Bone marrow (tissue), 2 donors: ENCODE results near the gene GGT6.

ENCODE experiments used
- DNase-seq, 2 donors: peaks; one replicate each; lab custom pipeline; 2025; lab: John Stamatoyannopoulos, UW

GGT6 gene

GRCh38 chr17:4537451-4538235 lies 22.7 kb downstream of the GGT6 start:
- no peak for DNase-seq

DNA sequence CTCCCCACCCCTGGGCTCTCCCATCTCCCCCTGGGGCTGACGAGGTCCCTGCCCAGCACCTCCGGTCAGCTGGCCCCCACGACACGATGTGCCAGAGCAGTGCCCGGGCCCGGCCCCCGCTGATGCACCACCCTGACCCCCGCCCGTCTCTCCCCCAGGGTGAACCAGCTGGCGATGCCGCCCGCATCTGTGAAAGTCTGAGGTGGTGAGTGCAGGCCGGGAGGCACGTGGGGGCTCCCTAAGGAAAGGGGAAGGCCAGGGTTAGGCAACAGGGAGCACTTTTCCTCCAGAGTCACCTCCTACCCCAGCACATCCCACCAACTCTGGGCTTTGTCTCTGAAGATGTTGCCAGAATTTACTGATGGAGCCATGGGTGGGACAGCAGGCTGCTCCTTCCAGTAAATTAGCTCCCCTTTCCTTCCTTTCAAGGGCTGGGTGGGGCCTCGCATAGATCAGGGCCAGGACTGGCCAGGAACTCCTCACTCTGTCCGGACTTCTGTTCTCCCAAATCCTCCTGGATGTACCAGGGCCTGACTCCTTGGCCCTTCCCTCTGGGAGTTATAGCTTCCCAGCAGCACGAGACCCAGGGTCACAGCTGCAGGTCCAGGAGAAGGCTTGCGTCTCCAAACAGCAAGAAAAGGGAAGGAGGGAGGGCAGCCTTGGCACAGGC lies 23.5 kb downstream of the GGT6 start:
- no peak for DNase-seq

GRCh38 chr17:4536259-4536741 lies 24.1 kb downstream of the GGT6 start:
- DNase-seq, result no peak

DNA sequence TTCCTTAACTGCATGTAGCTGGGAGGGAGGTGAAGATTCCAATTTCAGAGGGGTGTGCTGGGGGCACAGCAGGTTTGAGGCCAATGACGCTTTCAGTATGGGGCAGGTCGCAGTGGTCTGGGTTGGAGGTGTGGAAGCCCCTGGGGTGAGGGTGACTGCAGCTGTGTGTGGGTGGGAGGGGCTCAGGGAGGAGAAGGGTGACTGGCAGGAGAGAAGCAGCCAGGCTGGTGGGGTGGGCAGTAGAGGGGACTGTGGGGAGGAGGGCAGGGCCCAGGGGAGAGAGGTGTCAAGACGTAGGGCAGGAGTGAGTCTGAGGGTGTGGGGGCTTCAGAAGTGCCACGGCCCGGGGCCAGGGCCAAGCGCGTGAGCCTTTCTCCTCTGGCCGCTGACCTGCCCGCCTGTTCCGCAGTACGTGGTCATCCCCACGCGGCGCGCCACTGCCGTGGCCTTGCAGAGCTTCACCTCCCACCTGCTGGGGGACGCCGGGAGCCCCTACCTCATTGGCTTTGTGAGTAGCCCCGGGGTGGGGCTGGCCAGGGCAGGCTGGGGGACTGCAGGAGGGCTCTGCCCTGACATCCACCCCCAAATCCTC lies 24.6 kb downstream of the GGT6 start:
- no peak for DNase-seq

- DNase-seq, result no peak
Observed at GRCh38 chr17:4534928-4535666, 25.3 kb downstream of the GGT6 start.

- DNase-seq, result no peak
Observed at GRCh38 chr17:4534515-4534914, 25.9 kb downstream of the GGT6 start.

DNA sequence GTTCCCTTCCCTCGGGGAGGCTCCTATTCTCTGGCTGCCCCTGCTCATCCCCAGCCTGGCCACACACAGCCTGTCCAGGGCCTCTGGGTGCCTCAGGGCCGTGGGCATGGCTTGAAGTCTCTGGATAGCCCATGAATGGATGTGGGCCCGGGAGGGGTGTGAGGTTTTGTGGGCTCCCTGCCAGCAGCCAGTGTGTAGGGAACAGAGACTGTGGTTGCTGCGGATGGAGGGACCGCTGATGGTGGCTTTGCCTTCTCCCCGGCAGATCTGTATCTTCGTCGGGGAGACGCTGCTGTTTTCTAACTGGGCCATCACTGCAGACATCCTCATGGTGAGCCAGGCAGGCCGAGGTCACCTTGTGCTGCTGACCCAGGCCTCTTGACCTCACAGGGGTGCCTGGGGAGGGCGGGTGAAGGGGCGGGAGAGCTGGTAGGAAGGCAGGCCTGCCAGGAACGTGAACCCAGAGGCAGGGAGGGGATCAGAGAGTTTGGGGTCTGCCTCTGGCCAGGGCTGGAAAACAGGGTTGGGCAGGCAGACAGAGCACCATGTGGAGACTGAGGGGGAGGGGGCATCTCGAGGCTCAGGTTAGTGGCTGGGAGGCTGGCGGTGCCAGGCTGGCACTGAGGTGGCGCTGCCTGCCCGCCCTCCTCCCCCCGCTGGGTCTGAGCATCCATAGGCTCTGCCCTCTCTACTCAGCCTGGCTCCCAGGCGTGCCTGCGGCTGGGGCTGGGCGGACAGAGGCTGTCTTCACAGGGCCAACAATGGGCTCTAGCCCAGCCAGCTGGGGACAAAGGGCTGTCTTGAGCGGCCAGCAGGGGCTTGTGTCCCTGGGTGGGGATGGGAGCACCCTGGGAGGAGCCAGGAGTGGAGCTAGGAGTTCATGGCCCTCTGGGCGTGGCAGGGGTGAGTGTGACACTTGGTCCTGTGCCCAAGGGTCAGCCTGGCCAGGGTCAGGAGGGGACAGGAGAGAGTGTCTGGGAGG lies 26.6 kb downstream of the GGT6 start:
- no peak for DNase-seq

GRCh38 chr17:4532860-4533522 lies 27.4 kb downstream of the GGT6 start:
- DNase-seq, result no peak

GRCh38 chr17:4531988-4532736 lies 28.2 kb downstream of the GGT6 start:
- DNase-seq, result no peak

- DNase-seq, result no peak
Observed at GRCh38 chr17:4530799-4531730, 29.3 kb downstream of the GGT6 start.

DNA sequence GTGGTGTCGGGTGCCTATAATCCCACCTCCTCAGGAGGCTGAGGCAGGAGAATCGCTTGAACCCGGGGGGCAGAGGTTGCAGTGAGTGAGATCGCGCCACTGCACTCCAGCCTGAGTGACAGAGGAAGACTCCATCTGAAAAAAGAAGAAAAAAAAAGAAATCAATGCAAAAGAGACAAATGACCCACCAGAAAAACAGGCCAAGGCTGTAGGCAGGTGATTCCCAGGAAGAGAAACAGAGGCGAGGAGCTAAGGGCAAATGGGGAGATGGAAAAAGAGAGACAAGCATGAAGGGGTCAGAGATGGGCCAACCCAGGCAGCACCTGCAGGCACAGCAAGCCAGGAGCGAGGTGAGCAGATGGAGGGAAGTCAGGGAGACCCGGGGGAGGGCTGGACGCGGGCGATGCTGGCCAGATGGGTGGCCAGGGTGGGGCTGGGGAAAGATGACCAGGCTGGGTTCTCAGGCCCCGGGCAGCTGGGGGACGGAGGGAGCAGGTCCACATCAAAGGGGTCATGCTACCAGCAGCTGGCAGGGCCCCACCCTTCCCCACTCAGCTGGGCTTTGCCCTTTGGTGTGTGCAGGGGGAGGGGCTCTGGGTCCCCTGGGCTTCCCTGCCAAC lies 30.7 kb downstream of the GGT6 start:
- no peak for DNase-seq

- DNase-seq, result no peak
Observed at GRCh38 chr17:4527566-4528125, 32.7 kb downstream of the GGT6 start.

DNA sequence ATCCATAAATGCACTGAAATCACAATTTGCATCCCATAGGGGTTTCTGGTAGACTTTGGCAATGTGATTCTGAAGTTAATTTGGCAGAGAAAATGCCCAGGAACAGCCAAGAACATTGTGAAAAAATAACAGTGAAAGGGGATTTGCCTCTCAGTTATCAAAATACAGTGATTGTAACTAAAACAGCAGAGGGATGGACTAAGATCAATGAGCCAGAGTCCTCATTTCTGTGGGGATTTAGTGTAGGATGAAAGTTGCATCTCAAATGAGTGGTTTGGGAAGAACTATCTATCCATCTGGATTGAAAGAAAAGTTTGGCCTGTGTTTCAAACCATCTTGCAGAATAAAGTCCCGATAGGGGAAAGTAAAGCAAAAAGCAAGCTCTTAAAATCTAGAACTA lies 33.2 kb downstream of the GGT6 start:
- no peak for DNase-seq

- DNase-seq, result no peak
Observed at GRCh38 chr17:4525691-4526397, 34.5 kb downstream of the GGT6 start.

- no peak for DNase-seq
Observed at GRCh38 chr17:4523946-4524345, 36.4 kb downstream of the GGT6 start.

- DNase-seq, result no peak
Observed at GRCh38 chr17:4522661-4523060, 37.7 kb downstream of the GGT6 start.

- no peak for DNase-seq
Observed at GRCh38 chr17:4520894-4521600, 39.3 kb downstream of the GGT6 start.
